ENCODE data around the gene RBM39.

Gene RBM39

DNA sequence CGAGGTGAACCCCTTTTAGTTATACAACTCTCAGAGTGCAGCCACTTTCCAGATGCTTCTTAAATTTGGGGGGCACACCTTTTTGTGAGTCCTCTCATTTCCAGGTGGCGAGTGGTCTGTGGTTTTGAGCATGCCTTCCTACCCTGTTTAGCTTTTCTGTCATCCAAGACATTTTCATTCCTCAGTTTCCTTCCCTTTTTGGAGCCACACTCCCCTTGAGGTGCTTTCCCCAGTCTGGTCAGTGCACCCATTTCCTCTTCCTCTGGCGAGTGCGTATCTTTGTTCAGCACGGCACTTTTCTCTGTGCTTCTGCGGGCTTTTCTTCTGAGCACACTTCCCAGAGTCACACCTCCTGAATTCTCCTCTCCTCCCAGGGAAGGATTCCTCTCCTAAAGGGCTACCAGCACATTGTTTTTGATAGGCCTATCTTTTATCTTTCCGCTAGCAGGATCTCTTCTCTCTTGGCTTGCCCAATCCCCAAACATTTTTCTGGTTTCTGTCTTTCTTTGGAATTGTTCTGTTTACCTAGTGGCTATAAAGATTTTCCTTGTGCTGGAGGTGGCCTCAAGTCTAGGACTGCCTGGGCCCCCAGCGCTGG lies 31.2 kb upstream of the RBM39 start:
- 64% methylated on average over 8 of the region's 8 CpGs for WGBS
- H2BK120ac ChIP-seq (ENCODE audit: low read depth, low read length): no peak overlapping the region
- H2BK5ac ChIP-seq (ENCODE audit: low read depth, low read length, poor library complexity, severe bottlenecking): no peak overlapping the region

DNA sequence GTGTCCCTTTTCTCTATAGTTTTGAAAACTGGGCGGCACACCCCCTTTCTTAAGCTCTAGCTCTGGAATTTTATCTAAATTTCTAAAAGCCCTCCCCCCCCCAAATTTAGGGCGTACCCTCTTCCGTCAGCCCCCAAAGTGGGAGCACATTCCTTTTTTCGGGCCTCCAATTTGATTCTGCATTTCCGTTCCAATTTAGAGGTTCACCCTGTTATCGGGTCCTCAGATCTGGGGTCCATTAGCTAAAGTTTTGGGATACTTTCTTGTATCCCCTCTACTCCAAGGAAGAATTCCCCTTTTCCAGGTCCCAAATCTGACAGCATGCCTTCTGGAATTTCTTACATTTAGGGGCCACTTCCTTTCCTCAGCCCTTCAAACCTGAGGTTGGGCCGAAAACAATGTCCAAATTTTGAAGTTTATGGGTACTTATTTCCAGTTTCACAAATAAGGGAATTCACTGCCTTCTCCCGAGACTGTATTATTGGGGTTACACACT lies 30.6 kb upstream of the RBM39 start:
- Histone ChIP-seq H3K4ac (ENCODE audit: low read depth in 1 of 2, low read length in 2 of 2) (no peak overlapping the region), H4K91ac (ENCODE audit: low read length) (no peak overlapping the region), H3K27ac (ENCODE audit: low read length, poor library complexity, severe bottlenecking) (no peak overlapping the region), H3K36me3 (ENCODE audit: control insufficient read depth in 1 of 2, insufficient read depth in 2 of 2, low read depth in 1 of 2, low read length in 2 of 2) (peaks cover 3 to 14% of the 10 kb centered on the region in 2 experiments), H2BK15ac (ENCODE audit: low read depth, poor library complexity, severe bottlenecking) (no peak overlapping the region), H2BK120ac (ENCODE audit: low read depth, low read length) (peak overlapping the region; percentile 15), H3K14ac (ENCODE audit: low read length in 2 of 2) (no peak overlapping the region), H2BK12ac (ENCODE audit: low read length in 2 of 2) (no peak overlapping the region), H3K27me3 (ENCODE audit: control insufficient read depth in 1 of 2, insufficient read depth in 1 of 2, low read length in 2 of 2) (no peaks in the 10 kb centered on the region), H3K4me1 (ENCODE audit: control insufficient read depth, insufficient read depth, low read depth, low read length) (peaks cover 15% of the 10 kb centered on the region), H3K9ac (ENCODE audit: low read length) (peak overlapping the region; percentile 98), H3K9me3 (ENCODE audit: control insufficient read depth, low read length) (no peaks in the 10 kb centered on the region), H3K23ac (ENCODE audit: low read length in 2 of 2) (no peak overlapping the region), H2AK5ac (ENCODE audit: low read length, severe bottlenecking) (peak overlapping the region; percentile 2), H2BK5ac (ENCODE audit: low read depth, low read length, poor library complexity, severe bottlenecking) (no peak overlapping the region), H3K79me1 (replicated peaks; ENCODE audit: low read length, poor library complexity, severe bottlenecking) (peaks cover 12% of the 10 kb centered on the region), H2AFZ (ENCODE audit: low read depth, low read length) (no peak overlapping the region), H3K18ac (ENCODE audit: low read depth in 1 of 2, low read length in 2 of 2) (no peak overlapping the region), H4K8ac (ENCODE audit: low read length) (no peak overlapping the region), H3K4me2 (ENCODE audit: low read length, poor library complexity, severe bottlenecking) (peak overlapping the region; percentile 86), H3K4me3 (ENCODE audit: insufficient read depth in 1 of 2, low read depth in 1 of 2, low read length in 2 of 2) (peak overlapping the region; percentile 70 to 91)
- DNase-seq: no peak
- WGBS: 15% methylated on average over 8 of the region's 8 CpGs

More for the DNA sequence above, 31.2 kb upstream of the RBM39 start:
- H3K4me2 ChIP-seq (ENCODE audit: low read length, poor library complexity, severe bottlenecking): peak overlapping the region; percentile 86
- peak; percentile 73 for DNase-seq
- peaks cover 13% of the 10 kb centered on the region for H3K79me1 ChIP-seq (replicated peaks; ENCODE audit: low read length, poor library complexity, severe bottlenecking)
- no peak overlapping the region for H4K91ac ChIP-seq (ENCODE audit: low read length)
- no peaks in the 10 kb centered on the region for H3K9me3 ChIP-seq (ENCODE audit: control insufficient read depth, low read length)
- H3K27ac ChIP-seq (ENCODE audit: low read length, poor library complexity, severe bottlenecking): no peak overlapping the region
- no peak overlapping the region for H2AFZ ChIP-seq (ENCODE audit: low read depth, low read length)
- H2BK15ac ChIP-seq (ENCODE audit: low read depth, poor library complexity, severe bottlenecking): no peak overlapping the region
- H3K4me3 ChIP-seq (ENCODE audit: insufficient read depth in 1 of 2, low read depth in 1 of 2, low read length in 2 of 2): peak overlapping the region in 1 of 2 experiments; percentile 91
- no peak overlapping the region for H2BK12ac ChIP-seq (ENCODE audit: low read length in 2 of 2)
- H4K8ac ChIP-seq (ENCODE audit: low read length): no peak overlapping the region
- H3K36me3 ChIP-seq (ENCODE audit: control insufficient read depth in 1 of 2, insufficient read depth in 2 of 2, low read depth in 1 of 2, low read length in 2 of 2): peaks cover 3 to 14% of the 10 kb centered on the region in 2 experiments
- H3K9ac ChIP-seq (ENCODE audit: low read length): peak overlapping the region; percentile 98
- H2AK5ac ChIP-seq (ENCODE audit: low read length, severe bottlenecking): peak overlapping the region; percentile 52
- no peaks in the 10 kb centered on the region for H3K27me3 ChIP-seq (ENCODE audit: control insufficient read depth in 1 of 2, insufficient read depth in 1 of 2, low read length in 2 of 2)
- H3K23ac ChIP-seq (ENCODE audit: low read length in 2 of 2): no peak overlapping the region
- H3K4ac ChIP-seq (ENCODE audit: low read depth in 1 of 2, low read length in 2 of 2): peak overlapping the region in 1 of 2 experiments; percentile 63
- peaks cover 12% of the 10 kb centered on the region for H3K4me1 ChIP-seq (ENCODE audit: control insufficient read depth, insufficient read depth, low read depth, low read length)
- H3K18ac ChIP-seq (ENCODE audit: low read depth in 1 of 2, low read length in 2 of 2): peak overlapping the region in 1 of 2 experiments; percentile 68
- H3K14ac ChIP-seq (ENCODE audit: low read length in 2 of 2): no peak overlapping the region

DNA sequence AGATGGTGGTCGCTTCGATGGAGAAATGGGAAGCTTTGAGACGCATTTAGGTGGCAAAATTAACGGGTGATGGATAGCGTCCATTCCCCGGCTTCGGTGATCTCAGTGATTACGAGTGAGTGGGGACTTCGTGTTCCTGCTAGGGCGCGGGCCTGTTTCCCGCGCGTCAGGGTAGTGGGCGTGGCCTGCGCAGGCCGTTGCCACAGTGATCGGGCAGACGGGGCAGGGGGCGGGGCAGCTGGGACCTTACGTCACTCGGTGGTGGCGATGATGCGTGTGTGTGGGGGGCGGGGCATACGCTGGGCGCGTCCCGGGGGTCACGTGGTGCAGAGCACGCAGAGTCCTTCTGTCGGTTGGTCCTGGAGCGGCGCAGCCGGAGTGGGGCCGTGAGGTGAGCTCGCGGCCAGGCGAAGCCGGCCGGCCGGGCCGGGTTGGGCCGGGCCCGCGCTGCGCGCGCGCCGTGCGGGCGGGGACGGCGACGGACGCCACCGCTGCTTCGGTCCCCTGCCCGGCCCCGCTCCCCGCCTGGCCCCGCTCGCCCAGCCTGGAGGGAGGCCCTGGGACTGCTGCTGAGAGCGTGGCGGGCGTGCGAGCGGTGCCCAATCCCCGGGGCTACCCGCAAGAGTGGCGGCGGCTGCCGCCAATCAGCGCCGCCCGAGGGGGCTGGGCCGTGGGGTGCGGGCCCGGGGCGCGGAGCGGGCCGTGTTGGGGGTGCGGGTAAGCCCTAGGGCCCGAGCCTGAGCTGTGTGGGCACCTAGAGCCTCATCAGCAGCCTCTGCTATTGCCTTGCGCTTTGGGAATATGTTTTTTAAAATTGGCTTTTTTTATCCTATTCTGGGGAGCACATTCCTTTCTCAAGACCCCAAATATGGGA lies 29.9 kb upstream of the RBM39 start, which contains the start of gene PHF20:
Gene PHF20 (plus strand): TSS at position 327 of the 874 bp plus-strand sequence. CDS start 29,508 bp downstream, outside the sequence.
- H2BK12ac ChIP-seq (ENCODE audit: low read length in 2 of 2): peak within 1 kb of the TSS; percentile 21 to 66
- peaks cover 15% of the 10 kb centered on the region for H3K4me1 ChIP-seq (ENCODE audit: control insufficient read depth, insufficient read depth, low read depth, low read length)
- H3K36me3 ChIP-seq (ENCODE audit: control insufficient read depth in 1 of 2, insufficient read depth in 2 of 2, low read depth in 1 of 2, low read length in 2 of 2): peaks cover 0 to 12% of the 10 kb centered on the region in 2 experiments
- no peak within 1 kb of the TSS for H3K23ac ChIP-seq (ENCODE audit: low read length in 2 of 2)
- peak within 1 kb of the TSS; percentile 98 for H3K9ac ChIP-seq (ENCODE audit: low read length)
- no peak within 1 kb of the TSS for H3K27ac ChIP-seq (ENCODE audit: low read length, poor library complexity, severe bottlenecking)
- peak within 1 kb of the TSS; percentile 2 for H2AK5ac ChIP-seq (ENCODE audit: low read length, severe bottlenecking)
- peak within 1 kb of the TSS; percentile 7 for H4K8ac ChIP-seq (ENCODE audit: low read length)
- H3K14ac ChIP-seq (ENCODE audit: low read length in 2 of 2): no peak within 1 kb of the TSS
- peak within 1 kb of the TSS; percentile 86 for H3K4me2 ChIP-seq (ENCODE audit: low read length, poor library complexity, severe bottlenecking)
- H3K79me1 ChIP-seq (replicated peaks; ENCODE audit: low read length, poor library complexity, severe bottlenecking): peaks cover 11% of the 10 kb centered on the region
- H2BK5ac ChIP-seq (ENCODE audit: low read depth, low read length, poor library complexity, severe bottlenecking): no peak within 1 kb of the TSS
- peak within 1 kb of the TSS; percentile 70 to 91 for H3K4me3 ChIP-seq (ENCODE audit: insufficient read depth in 1 of 2, low read depth in 1 of 2, low read length in 2 of 2)
- peak within 1 kb of the TSS; percentile 64 to 78 for H3K18ac ChIP-seq (ENCODE audit: low read depth in 1 of 2, low read length in 2 of 2)
- no peaks in the 10 kb centered on the region for H3K27me3 ChIP-seq (ENCODE audit: control insufficient read depth in 1 of 2, insufficient read depth in 1 of 2, low read length in 2 of 2)
- H4K91ac ChIP-seq (ENCODE audit: low read length): peak within 1 kb of the TSS; percentile 7
- H2BK15ac ChIP-seq (ENCODE audit: low read depth, poor library complexity, severe bottlenecking): no peak within 1 kb of the TSS
- WGBS: 7% methylated on average over 58 of the region's 87 CpGs
- no peaks in the 10 kb centered on the region for H3K9me3 ChIP-seq (ENCODE audit: control insufficient read depth, low read length)
- H2AFZ ChIP-seq (ENCODE audit: low read depth, low read length): no peak within 1 kb of the TSS
- peak within 1 kb of the TSS; percentile 42 for H2BK120ac ChIP-seq (ENCODE audit: low read depth, low read length)
- DNase-seq: peak; percentile 96
- peak within 1 kb of the TSS in 1 of 2 experiments; percentile 67 for H3K4ac ChIP-seq (ENCODE audit: low read depth in 1 of 2, low read length in 2 of 2)

DNA sequence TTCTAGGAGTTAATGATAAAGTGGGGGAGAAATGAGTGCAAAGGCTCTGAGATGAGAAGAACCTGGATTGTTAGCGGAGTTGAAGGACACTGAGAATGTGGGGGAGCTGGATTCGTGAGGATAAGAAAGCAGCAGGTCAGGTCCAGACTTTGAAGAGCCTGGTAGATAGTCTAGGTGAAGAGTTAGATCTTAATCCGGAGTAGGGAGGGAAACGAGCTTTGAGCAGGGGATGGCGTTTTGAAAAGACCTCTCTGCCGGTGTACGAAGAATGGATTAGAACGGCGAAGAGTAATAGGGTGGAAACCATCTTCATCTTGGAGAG lies 29.3 kb upstream of the RBM39 start:
- H3K4me3 ChIP-seq (ENCODE audit: insufficient read depth in 1 of 2, low read depth in 1 of 2, low read length in 2 of 2): peak overlapping the region in 1 of 2 experiments; percentile 91
- no peak overlapping the region for H2BK5ac ChIP-seq (ENCODE audit: low read depth, low read length, poor library complexity, severe bottlenecking)
- no peak overlapping the region for H3K4ac ChIP-seq (ENCODE audit: low read depth in 1 of 2, low read length in 2 of 2)
- no peaks in the 10 kb centered on the region for H3K9me3 ChIP-seq (ENCODE audit: control insufficient read depth, low read length)
- H3K14ac ChIP-seq (ENCODE audit: low read length in 2 of 2): no peak overlapping the region
- peaks cover 13% of the 10 kb centered on the region for H3K4me1 ChIP-seq (ENCODE audit: control insufficient read depth, insufficient read depth, low read depth, low read length)
- H3K23ac ChIP-seq (ENCODE audit: low read length in 2 of 2): no peak overlapping the region
- peak overlapping the region; percentile 74 for H3K4me2 ChIP-seq (ENCODE audit: low read length, poor library complexity, severe bottlenecking)
- H3K18ac ChIP-seq (ENCODE audit: low read depth in 1 of 2, low read length in 2 of 2): peak overlapping the region in 1 of 2 experiments; percentile 78
- H3K79me1 ChIP-seq (replicated peaks; ENCODE audit: low read length, poor library complexity, severe bottlenecking): peaks cover 8% of the 10 kb centered on the region
- peak overlapping the region; percentile 42 for H2BK120ac ChIP-seq (ENCODE audit: low read depth, low read length)
- H3K36me3 ChIP-seq (ENCODE audit: control insufficient read depth in 1 of 2, insufficient read depth in 2 of 2, low read depth in 1 of 2, low read length in 2 of 2): peaks cover 0 to 12% of the 10 kb centered on the region in 2 experiments
- 87% methylated on average over 9 of the region's 9 CpGs for WGBS
- H2BK12ac ChIP-seq (ENCODE audit: low read length in 2 of 2): peak overlapping the region; percentile 21
- no peak overlapping the region for H2AK5ac ChIP-seq (ENCODE audit: low read length, severe bottlenecking)
- DNase-seq: no peak
- no peak overlapping the region for H2AFZ ChIP-seq (ENCODE audit: low read depth, low read length)
- no peak overlapping the region for H3K27ac ChIP-seq (ENCODE audit: low read length, poor library complexity, severe bottlenecking)
- no peaks in the 10 kb centered on the region for H3K27me3 ChIP-seq (ENCODE audit: control insufficient read depth in 1 of 2, insufficient read depth in 1 of 2, low read length in 2 of 2)
- H4K8ac ChIP-seq (ENCODE audit: low read length): peak overlapping the region; percentile 7
- no peak overlapping the region for H2BK15ac ChIP-seq (ENCODE audit: low read depth, poor library complexity, severe bottlenecking)
- H4K91ac ChIP-seq (ENCODE audit: low read length): peak overlapping the region; percentile 7
- H3K9ac ChIP-seq (ENCODE audit: low read length): peak overlapping the region; percentile 57

All from mesenchymal stem cell (in vitro differentiated cells and primary cell).